SH-SY5Y (cell line): ENCODE data around the gene PRSS35.

Experiments
- GATA2 ChIP-seq: IDR thresholded peaks from 2 replicates; pipeline ENCODE4 v1.6.1; 2011; ENCODE audit warnings: mild to moderate bottlenecking, low read depth, low read length
- GATA3 ChIP-seq: IDR thresholded peaks from 2 replicates; pipeline ENCODE4 v1.6.1; 2011; ENCODE audit warnings: low read depth, mild to moderate bottlenecking, low read length, moderate library complexity

DNA sequence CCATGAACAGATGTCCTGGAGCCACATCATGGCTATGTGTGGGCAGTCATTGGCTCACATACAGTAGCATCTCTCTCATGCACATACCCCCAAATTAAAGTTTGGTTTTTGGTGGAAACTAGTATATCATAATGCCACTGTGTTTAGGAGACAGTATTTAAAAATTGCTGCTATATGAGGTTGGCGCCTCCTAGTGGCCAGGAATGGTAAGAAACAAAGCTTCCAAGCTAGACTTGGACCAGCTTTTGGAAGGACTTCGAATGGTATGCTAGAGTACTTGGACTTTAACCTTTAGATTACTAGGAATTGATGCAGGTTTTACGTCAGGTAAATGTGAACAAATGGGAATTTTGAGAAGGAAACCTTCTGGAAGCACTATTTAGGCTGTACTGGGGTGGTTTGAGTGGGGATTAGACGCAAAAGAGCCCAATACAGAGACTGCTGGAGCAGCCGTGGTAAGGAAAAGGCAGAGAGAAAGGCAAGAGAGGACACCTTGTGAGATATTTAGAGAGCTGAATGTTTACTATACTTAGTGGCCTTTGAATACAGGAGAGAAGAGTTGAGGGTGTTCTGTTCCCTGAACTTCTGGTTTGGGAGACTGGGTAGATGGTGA, 23.8 kb downstream of the PRSS35 start:
- TF ChIP-seq GATA2 (no peak), GATA3 (no peak)
